ENCODE data around the gene ERICH3. TPM values are rescaled to one million over a fixed set of nuclear protein-coding genes. Genes with fewer than 3 reads are reported as not detected.

Gene ERICH3
- total RNA-seq, 1 donor from 2014 or later: 0.24 TPM

GRCh38 chr1:74596717-74597116 is 76.9 kb downstream of the ERICH3 start:
- Mint-ChIP-seq H3K36me3 (no peaks in the 10 kb centered on the region), H3K4me3 (no peak overlapping the region), H3K27me3 (peaks cover 48% of the 10 kb centered on the region), H3K9me3 (no peaks in the 10 kb centered on the region), H3K27ac (no peak overlapping the region), H3K4me1 (ENCODE audit: unreplicated experiment) (peaks cover 3% of the 10 kb centered on the region)
- TF ChIP-seq, protein P1, sequence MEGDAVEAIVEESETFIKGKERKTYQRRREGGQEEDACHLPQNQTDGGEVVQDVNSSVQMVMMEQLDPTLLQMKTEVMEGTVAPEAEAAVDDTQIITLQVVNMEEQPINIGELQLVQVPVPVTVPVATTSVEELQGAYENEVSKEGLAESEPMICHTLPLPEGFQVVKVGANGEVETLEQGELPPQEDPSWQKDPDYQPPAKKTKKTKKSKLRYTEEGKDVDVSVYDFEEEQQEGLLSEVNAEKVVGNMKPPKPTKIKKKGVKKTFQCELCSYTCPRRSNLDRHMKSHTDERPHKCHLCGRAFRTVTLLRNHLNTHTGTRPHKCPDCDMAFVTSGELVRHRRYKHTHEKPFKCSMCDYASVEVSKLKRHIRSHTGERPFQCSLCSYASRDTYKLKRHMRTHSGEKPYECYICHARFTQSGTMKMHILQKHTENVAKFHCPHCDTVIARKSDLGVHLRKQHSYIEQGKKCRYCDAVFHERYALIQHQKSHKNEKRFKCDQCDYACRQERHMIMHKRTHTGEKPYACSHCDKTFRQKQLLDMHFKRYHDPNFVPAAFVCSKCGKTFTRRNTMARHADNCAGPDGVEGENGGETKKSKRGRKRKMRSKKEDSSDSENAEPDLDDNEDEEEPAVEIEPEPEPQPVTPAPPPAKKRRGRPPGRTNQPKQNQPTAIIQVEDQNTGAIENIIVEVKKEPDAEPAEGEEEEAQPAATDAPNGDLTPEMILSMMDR (conservative IDR thresholded peaks at IDR 0.05): no peak
- no peak for DNase-seq (ENCODE audit: extremely low spot score, unreplicated experiment)

DNA sequence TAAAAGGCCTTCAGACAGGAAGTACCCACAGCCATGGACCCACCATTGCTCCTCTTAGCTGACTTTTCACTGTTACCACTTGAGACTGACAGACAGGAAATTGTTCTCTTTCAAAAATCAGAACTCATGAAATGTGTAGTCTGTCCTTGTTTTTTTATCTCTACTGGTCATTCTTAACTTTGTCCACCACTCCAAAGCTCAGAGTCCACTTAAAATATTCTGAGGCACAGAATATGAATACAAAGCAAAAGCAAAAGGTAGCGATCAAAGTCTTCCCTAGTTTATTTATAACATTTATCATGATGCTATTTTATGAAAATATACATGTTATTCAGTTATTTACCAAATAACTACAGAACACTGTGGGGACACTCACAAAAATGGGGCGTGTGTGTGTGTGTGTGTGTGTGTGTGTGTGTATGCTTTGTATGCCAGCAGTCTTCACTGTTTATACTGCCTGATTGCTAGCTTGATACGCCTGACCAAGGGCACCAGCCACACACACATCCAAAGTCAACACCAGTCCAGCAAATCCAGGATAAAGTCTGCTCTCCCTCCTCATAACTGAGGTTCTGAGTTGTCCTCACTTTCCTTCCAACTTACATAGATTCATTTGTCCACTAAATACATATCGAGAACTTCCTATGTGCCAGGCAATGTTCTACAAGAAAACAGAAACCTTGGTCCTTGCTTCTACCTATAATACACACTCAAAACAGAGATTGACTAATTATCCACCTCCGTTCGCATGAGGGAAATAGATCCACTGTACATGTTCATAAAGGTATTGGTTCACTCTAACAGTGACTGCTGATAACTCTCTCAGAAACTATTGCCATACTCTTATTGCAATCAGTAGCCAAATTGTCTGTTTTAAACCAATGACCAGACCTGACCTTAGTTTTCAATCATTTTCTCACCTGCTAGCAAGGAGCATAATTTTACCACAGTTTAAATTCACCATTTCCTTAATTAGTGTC is 79.4 kb downstream of the ERICH3 start:
- H3K27me3 Mint-ChIP-seq: peaks cover 36% of the 10 kb centered on the region

GRCh38 chr1:74592580-74593355 is 80.8 kb downstream of the ERICH3 start:
- Mint-ChIP-seq H3K27me3 (peaks cover 33% of the 10 kb centered on the region), H3K4me3 (no peak overlapping the region), H3K4me1 (ENCODE audit: unreplicated experiment) (no peaks in the 10 kb centered on the region), H3K27ac (no peak overlapping the region), H3K9me3 (no peaks in the 10 kb centered on the region), H3K36me3 (no peaks in the 10 kb centered on the region)
- TF ChIP-seq, protein P1 (conservative IDR thresholded peaks at IDR 0.05): no peak
- no peak for DNase-seq (ENCODE audit: extremely low spot score, unreplicated experiment)

More for the DNA sequence above, 79.4 kb downstream of the ERICH3 start:
- no peak overlapping the region for H3K27ac Mint-ChIP-seq
- TF ChIP-seq, protein P1 (conservative IDR thresholded peaks at IDR 0.05): no peak
- H3K4me3 Mint-ChIP-seq: no peak overlapping the region
- no peaks in the 10 kb centered on the region for H3K36me3 Mint-ChIP-seq
- H3K4me1 Mint-ChIP-seq (ENCODE audit: unreplicated experiment): no peaks in the 10 kb centered on the region
- no peaks in the 10 kb centered on the region for H3K9me3 Mint-ChIP-seq
- no peak for DNase-seq (ENCODE audit: extremely low spot score, unreplicated experiment)

DNA sequence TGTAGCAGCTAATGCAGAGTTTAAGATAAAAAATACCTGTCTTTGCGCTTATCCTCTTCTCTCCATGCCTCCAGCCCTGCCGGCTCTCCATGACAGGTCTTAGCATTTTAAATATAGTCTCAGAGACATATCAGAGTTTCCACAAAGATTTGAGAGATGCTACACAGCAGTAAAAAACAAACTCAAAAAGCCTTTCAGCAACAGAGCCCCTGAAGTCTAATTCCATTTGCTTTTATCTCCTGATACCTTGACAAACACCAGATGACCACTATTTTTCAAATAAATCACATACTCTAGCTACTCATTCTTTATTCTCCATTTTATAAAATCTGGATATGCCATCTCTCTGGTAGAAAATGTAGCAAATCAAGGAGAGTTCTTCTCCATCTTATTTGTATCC is 81.6 kb downstream of the ERICH3 start:
- DNase-seq (ENCODE audit: extremely low spot score, unreplicated experiment): no peak
- Mint-ChIP-seq H3K4me3 (no peak overlapping the region), H3K36me3 (no peaks in the 10 kb centered on the region), H3K27me3 (peaks cover 30% of the 10 kb centered on the region), H3K4me1 (ENCODE audit: unreplicated experiment) (no peaks in the 10 kb centered on the region), H3K27ac (no peak overlapping the region), H3K9me3 (no peaks in the 10 kb centered on the region)
- TF ChIP-seq, protein P1 (conservative IDR thresholded peaks at IDR 0.05): no peak

- no peak overlapping the region for H3K4me3 Mint-ChIP-seq
- no peaks in the 10 kb centered on the region for H3K9me3 Mint-ChIP-seq
- TF ChIP-seq, protein P1 (conservative IDR thresholded peaks at IDR 0.05): no peak
- no peaks in the 10 kb centered on the region for H3K4me1 Mint-ChIP-seq (ENCODE audit: unreplicated experiment)
- peaks cover 21% of the 10 kb centered on the region for H3K27me3 Mint-ChIP-seq
- H3K27ac Mint-ChIP-seq: no peak overlapping the region
- H3K36me3 Mint-ChIP-seq: no peaks in the 10 kb centered on the region
- no peak for DNase-seq (ENCODE audit: extremely low spot score, unreplicated experiment)
Observed at GRCh38 chr1:74590288-74590687, 83.3 kb downstream of the ERICH3 start.
